Measurements from ENCODE around the gene RAX2.

DNA sequence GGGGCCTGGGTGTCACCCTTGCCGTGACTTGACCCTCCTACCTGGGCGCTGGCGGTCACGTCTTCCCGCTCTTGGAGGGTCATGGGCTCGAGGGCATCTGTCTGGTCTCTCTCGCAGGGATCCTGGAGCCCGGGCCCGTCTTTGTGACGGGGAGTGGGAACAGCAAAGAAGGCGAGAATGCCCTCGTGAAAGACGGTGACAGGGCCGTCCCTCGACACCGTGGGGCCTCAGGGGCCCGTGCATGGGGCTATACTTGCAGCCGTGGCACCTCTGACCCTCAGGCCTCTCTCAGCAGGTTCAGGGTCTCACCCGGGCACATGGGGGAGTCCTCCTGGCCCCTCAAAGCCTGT is 35.1 kb upstream of the RAX2 start:
- TF ChIP-seq EZH2phosphoT487 (IDR thresholded peaks at IDR 0.05; ENCODE audit: borderline replicate concordance) (no peak), SP1 (IDR thresholded peaks at IDR 0.05; ENCODE audit: low read depth) (no peak), RAD21 (IDR thresholded peaks at IDR 0.05; ENCODE audit: low read depth) (no peak), SIN3A (IDR thresholded peaks at IDR 0.05; ENCODE audit: low read depth) (no peak), ZFX (IDR thresholded peaks at IDR 0.05) (no peak), POLR2A (IDR thresholded peaks at IDR 0.05; ENCODE audit: borderline replicate concordance, extremely low read depth, insufficient read depth, insufficient read length) (no peak), YY1 (IDR thresholded peaks at IDR 0.05; ENCODE audit: extremely low read depth, insufficient replicate concordance, low read depth, low read length) (no peak)
- TF ChIP-seq, protein P1, sequence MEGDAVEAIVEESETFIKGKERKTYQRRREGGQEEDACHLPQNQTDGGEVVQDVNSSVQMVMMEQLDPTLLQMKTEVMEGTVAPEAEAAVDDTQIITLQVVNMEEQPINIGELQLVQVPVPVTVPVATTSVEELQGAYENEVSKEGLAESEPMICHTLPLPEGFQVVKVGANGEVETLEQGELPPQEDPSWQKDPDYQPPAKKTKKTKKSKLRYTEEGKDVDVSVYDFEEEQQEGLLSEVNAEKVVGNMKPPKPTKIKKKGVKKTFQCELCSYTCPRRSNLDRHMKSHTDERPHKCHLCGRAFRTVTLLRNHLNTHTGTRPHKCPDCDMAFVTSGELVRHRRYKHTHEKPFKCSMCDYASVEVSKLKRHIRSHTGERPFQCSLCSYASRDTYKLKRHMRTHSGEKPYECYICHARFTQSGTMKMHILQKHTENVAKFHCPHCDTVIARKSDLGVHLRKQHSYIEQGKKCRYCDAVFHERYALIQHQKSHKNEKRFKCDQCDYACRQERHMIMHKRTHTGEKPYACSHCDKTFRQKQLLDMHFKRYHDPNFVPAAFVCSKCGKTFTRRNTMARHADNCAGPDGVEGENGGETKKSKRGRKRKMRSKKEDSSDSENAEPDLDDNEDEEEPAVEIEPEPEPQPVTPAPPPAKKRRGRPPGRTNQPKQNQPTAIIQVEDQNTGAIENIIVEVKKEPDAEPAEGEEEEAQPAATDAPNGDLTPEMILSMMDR (IDR thresholded peaks at IDR 0.05 in 2 of 3, conservative IDR thresholded peaks at IDR 0.05 in 1 of 3; ENCODE audit: borderline replicate concordance in 1 of 3, insufficient read depth in 1 of 3, low read depth in 2 of 3, low read length in 2 of 3), result no peak
- TF ChIP-seq, protein P2, sequence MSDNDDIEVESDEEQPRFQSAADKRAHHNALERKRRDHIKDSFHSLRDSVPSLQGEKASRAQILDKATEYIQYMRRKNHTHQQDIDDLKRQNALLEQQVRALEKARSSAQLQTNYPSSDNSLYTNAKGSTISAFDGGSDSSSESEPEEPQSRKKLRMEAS (IDR thresholded peaks at IDR 0.05), result no peak
- TF ChIP-seq, protein P3, sequence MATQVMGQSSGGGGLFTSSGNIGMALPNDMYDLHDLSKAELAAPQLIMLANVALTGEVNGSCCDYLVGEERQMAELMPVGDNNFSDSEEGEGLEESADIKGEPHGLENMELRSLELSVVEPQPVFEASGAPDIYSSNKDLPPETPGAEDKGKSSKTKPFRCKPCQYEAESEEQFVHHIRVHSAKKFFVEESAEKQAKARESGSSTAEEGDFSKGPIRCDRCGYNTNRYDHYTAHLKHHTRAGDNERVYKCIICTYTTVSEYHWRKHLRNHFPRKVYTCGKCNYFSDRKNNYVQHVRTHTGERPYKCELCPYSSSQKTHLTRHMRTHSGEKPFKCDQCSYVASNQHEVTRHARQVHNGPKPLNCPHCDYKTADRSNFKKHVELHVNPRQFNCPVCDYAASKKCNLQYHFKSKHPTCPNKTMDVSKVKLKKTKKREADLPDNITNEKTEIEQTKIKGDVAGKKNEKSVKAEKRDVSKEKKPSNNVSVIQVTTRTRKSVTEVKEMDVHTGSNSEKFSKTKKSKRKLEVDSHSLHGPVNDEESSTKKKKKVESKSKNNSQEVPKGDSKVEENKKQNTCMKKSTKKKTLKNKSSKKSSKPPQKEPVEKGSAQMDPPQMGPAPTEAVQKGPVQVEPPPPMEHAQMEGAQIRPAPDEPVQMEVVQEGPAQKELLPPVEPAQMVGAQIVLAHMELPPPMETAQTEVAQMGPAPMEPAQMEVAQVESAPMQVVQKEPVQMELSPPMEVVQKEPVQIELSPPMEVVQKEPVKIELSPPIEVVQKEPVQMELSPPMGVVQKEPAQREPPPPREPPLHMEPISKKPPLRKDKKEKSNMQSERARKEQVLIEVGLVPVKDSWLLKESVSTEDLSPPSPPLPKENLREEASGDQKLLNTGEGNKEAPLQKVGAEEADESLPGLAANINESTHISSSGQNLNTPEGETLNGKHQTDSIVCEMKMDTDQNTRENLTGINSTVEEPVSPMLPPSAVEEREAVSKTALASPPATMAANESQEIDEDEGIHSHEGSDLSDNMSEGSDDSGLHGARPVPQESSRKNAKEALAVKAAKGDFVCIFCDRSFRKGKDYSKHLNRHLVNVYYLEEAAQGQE (IDR thresholded peaks at IDR 0.05; ENCODE audit: low read depth), result no peak

Data from HCT116 (cell line).